ENCODE measurements around the gene SLC35E1. TPM values are rescaled to one million over a fixed set of nuclear protein-coding genes. Genes with fewer than 3 reads are reported as not detected.
"Not testable (repeated sequence)": the region's sequence is repeated elsewhere in the genome, so short reads cannot be mapped to it uniquely, and the experiment has no call there.

The SLC35E1 gene
- total RNA-seq, 2 experiments from 2014 or later, result 60.1 to 62.4 TPM

DNA sequence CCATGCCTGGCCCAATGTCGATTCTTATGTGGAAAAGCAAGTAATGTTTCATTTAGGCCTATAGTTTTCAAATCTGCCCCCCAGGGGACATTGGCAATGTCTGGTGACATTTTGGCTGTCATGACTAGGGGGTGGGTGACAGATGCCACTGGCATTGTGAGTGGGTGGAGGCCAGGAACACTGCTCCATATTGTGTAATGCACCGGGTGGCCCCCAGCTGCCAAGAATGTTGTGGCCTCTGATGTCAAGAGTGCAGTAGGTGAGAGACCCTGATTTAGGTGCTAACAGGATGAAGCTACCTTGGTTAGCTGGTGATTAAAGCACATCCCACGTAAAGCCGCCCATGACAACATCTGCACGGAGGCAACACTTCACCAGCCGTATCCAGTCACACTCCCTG is 65.3 kb downstream of the SLC35E1 start:
- no peak overlapping the region for H3K4me3 Mint-ChIP-seq
- CTCF ChIA-PET, result no interaction called here
- intact Hi-C loops (cut with micrococcal nuclease), result no loop called here
- H3K27me3 Mint-ChIP-seq, result no peaks in the 10 kb centered on the region
- no peaks in the 10 kb centered on the region for H3K9me3 Mint-ChIP-seq
- no peaks in the 10 kb centered on the region for H3K4me1 Mint-ChIP-seq (ENCODE audit: low read depth)
- TF ChIP-seq CTCF (IDR thresholded peaks at IDR 0.05), result no peak
- DNase-seq (no peak), ATAC-seq (no peak)
- no peak overlapping the region for H3K27ac Mint-ChIP-seq
- POLR2A ChIA-PET, result no interaction called here
- peaks cover 8% of the 10 kb centered on the region for H3K36me3 Mint-ChIP-seq (ENCODE audit: low read depth)

- POLR2A ChIA-PET; H3K27ac Mint-ChIP-seq; intact Hi-C loops (cut with micrococcal nuclease); H3K4me3 Mint-ChIP-seq; H3K4me1 Mint-ChIP-seq (ENCODE audit: low read depth); DNase-seq; H3K27me3 Mint-ChIP-seq; ATAC-seq; H3K9me3 Mint-ChIP-seq; H3K36me3 Mint-ChIP-seq (ENCODE audit: low read depth): not testable (repeated sequence)
- CTCF ChIA-PET, result interaction anchor here (0.6 kb wide), 1 partner anchor 560 kb away, joined by 3 read pairs; no protein-coding TSS in a partner anchor
Measured at GRCh38 chr19:16506161-16506560, 66.1 kb downstream of the SLC35E1 start.

- CTCF ChIA-PET, result no interaction called here
- POLR2A ChIA-PET, result no interaction called here
- ATAC-seq (no peak), DNase-seq (no peak)
- Mint-ChIP-seq H3K4me1 (ENCODE audit: low read depth) (no peaks in the 10 kb centered on the region), H3K36me3 (ENCODE audit: low read depth) (peaks cover 11% of the 10 kb centered on the region), H3K9me3 (no peaks in the 10 kb centered on the region), H3K27ac (no peak overlapping the region), H3K4me3 (no peak overlapping the region), H3K27me3 (no peaks in the 10 kb centered on the region)
- TF ChIP-seq CTCF (IDR thresholded peaks at IDR 0.05), result no peak
- intact Hi-C loops (cut with micrococcal nuclease), result no loop called here
Measured at GRCh38 chr19:16504271-16504670, 67.9 kb downstream of the SLC35E1 start.

Other genes starting within 250 kb of the SLC35E1 start
- gene KLF2, start 247.6 kb downstream of the SLC35E1 start, total RNA-seq, result 1 to 10 TPM in 1 of 2 experiments, under 1 TPM in 1; 0.94 to 1.0 TPM
- 10 to 100 TPM; 27.4 to 28.3 TPM for gene EPS15L1, start 100.4 kb downstream of the SLC35E1 start, total RNA-seq
- not detected for gene CALR3, start 76.2 kb downstream of the SLC35E1 start, total RNA-seq
- 1 to 10 TPM; 1.9 to 2.3 TPM for gene C19orf44, start 76.0 kb downstream of the SLC35E1 start, total RNA-seq
- gene CHERP, start 30.0 kb downstream of the SLC35E1 start, total RNA-seq, result 10 to 100 TPM; 57.5 to 59.6 TPM
- gene MED26, start 55.8 kb upstream of the SLC35E1 start, total RNA-seq, result 10 to 100 TPM; 14.2 to 19.3 TPM
- 10 to 100 TPM; 48.0 to 55.0 TPM for gene SMIM7, start 87.7 kb upstream of the SLC35E1 start, total RNA-seq
- gene TMEM38A, start 88.7 kb upstream of the SLC35E1 start, total RNA-seq, result 1 to 10 TPM; 1.2 to 1.8 TPM
- not detected for gene NWD1, start 147.4 kb upstream of the SLC35E1 start, total RNA-seq